ENCODE results near the gene IQGAP1.

IQGAP1 gene

GRCh38 chr15:90465140-90465929 lies 77.3 kb downstream of the IQGAP1 start:
- H3K27ac ChIP-seq: no peak overlapping the region
- TF ChIP-seq ZFX (IDR thresholded peaks at IDR 0.05) (no peak), CTCF (conservative IDR thresholded peaks at IDR 0.05) (no peak)

GRCh38 chr15:90465930-90466567 lies 78.0 kb downstream of the IQGAP1 start:
- TF ChIP-seq CTCF (conservative IDR thresholded peaks at IDR 0.05) (no peak), ZFX (IDR thresholded peaks at IDR 0.05) (no peak)
- H3K27ac ChIP-seq: no peak overlapping the region

- no peak overlapping the region for H3K27ac ChIP-seq
Measured at GRCh38 chr15:90469723-90470122, 81.7 kb downstream of the IQGAP1 start.

GRCh38 chr15:90470453-90470852 lies 82.4 kb downstream of the IQGAP1 start:
- no peak overlapping the region for H3K27ac ChIP-seq
- TF ChIP-seq ZFX (IDR thresholded peaks at IDR 0.05) (no peak), CTCF (conservative IDR thresholded peaks at IDR 0.05) (no peak)

More at GRCh38 chr15:90469723-90470122, 81.7 kb downstream of the IQGAP1 start:
- TF ChIP-seq CTCF (conservative IDR thresholded peaks at IDR 0.05) (no peak), ZFX (IDR thresholded peaks at IDR 0.05) (no peak)

GRCh38 chr15:90471126-90471525 lies 83.1 kb downstream of the IQGAP1 start:
- H3K27ac ChIP-seq: no peak overlapping the region
- no peak for TF ChIP-seq CTCF (conservative IDR thresholded peaks at IDR 0.05)
- no peak for TF ChIP-seq ZFX (IDR thresholded peaks at IDR 0.05)

- no peak overlapping the region for H3K27ac ChIP-seq
- TF ChIP-seq CTCF (conservative IDR thresholded peaks at IDR 0.05) (no peak), ZFX (IDR thresholded peaks at IDR 0.05) (no peak)
Measured at GRCh38 chr15:90471769-90472168, 83.7 kb downstream of the IQGAP1 start.

- TF ChIP-seq ZFX (IDR thresholded peaks at IDR 0.05) (no peak), CTCF (conservative IDR thresholded peaks at IDR 0.05) (no peak)
- peak overlapping the region; percentile 57 for H3K27ac ChIP-seq
Measured at GRCh38 chr15:90478846-90479481, 90.9 kb downstream of the IQGAP1 start.

All from C4-2B (cell line).